HL-60/S4 treated with phorbol 12-myristate 13-acetate at 8.2 ng/mL for 4 days and 3 days (cell line): ENCODE data around the gene PCP2.
"Not testable (repeated sequence)": the region's sequence is repeated elsewhere in the genome, so short reads cannot be mapped to it uniquely, and the experiment has no call there.

Experiments used
- in situ Hi-C: fragments of 300-500 bp; cut with MboI; formaldehyde crosslinking; loops from 2 replicates; pipeline ENCODE4 v1.15.0; 2022; ENCODE audit warnings: low sequenced_read_pairs

The PCP2 gene

DNA sequence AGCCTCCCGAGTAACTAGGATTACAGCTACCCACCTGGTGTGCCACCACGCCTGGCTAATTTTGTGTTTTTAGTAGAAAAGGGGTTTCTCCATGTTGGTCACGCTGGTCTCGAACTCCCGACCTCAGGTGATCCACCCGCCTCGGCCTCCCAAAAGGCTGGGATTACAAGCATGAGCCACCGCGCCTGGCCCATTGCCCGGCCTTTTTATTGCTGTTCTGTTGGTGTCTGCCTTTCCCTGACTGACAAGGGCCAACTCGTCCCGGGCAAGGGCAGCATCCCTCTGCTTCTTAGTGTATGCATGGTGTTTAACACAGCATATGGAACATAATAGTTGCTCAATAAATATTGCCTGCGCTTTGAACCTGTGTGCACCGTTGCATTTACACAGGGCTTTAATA is 29.1 kb upstream of the PCP2 start:
- in situ Hi-C loops: no loop called here

DNA sequence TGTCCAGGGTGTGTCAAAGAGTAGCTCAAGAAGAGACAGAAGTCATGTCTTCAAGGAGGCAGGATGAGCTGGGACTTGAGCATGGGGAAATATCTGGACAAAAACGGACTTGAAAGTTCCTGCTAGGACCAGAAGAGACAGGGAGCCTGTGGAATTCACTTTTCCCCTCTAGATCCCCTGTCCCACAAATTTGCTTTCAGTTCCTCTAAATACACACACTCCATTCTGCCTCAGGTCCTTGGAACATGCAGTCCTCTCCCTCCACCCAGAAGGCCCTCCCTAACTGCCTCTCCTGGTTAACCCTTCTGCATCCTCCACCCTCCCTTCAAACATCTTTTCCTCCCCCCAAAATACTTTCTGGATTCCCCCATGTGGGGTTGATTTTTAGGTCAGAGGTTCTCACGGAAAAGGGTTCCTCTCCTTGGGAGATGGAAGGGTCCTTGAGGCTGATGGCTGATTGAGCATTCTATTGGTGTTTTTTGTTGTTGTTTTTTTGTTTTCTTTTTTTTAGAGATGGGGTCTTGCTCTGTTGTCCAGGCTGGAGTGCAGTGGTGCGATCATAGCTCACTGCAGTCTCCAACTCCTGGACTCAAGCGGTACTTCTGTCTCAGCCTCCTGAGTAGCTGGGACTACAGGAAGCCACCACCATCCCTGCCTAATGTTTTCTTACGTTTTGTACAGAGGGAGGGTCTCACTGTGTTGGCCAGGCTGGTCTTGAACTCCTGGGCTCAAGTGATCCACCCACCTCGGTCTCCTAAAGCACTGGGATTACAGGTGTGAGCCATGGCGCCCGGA is 28.4 kb upstream of the PCP2 start:
- in situ Hi-C loops: no loop called here

DNA sequence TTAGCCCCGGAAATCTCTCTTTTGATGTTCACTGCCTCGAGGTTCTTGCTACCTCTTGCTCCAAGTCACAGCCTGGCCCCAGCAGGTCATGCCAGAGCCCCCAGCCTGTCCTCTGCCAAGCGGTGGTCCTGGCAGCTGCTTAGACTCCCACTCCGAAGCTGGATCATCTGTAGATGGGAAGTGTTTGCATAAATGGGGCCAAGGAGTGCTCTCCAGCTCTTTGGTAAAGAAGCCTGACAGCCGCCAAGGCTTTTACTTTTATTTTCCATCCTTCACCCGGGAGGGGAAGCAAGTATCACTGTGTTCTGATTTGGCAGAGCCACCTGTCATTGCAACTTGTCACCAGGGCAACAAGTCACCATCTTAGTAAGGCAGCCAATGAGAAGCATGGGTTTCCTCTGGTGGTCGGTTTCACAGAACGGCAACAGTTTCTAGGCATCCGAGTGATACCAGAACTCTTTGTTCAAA is 24.7 kb upstream of the PCP2 start:
- in situ Hi-C loops: no loop called here

DNA sequence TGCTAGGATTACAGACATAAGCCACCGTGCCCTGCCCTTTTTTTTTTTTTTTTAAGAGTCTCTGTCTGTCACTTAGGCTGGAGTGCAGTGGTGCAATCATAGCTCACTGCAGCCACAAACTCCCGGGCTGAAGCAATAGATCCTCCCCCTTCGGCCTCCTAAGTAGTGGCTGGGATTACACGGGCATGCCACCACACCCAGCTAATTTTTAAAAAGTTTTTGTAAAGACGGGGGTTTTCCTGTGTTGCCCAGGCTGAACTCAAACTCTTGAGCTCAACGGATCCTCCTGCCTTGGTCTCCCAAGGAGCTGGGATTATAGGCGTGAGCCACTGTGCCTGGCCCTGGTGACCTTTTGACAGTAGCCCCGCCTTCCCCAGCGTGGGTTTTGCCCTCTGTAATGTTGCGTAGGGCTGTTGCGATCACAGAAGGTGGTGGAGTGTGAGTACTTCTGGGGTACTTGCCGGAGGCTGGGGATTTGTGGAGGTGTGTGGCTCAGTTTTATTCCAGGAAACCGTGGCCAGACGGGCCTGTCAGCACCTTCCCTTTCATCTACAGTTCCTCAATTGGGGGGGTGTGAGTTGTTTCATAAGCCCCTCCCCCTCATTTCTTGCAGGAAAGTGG is 23.7 kb upstream of the PCP2 start:
- in situ Hi-C loops: no loop called here

DNA sequence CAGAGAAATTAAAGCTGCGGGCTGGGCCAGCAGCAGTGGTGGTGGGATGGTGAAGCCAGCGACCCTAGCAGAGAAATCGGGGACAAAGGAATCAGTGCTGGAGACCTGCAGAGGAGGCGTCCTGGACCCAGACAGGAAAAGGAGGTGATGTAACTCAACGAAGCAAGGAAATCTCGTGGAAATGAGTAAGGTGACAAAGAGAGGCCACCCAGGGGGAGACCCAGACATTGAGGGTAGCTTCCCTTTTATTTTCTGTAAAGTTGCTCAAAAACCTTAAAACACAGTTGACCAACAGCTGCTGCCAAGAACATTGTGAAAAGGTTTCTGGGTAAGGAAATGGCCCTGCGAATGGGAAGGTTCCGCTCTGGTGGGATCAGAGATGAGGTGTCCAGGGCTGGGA is 22.1 kb upstream of the PCP2 start:
- in situ Hi-C loops: no loop called here

DNA sequence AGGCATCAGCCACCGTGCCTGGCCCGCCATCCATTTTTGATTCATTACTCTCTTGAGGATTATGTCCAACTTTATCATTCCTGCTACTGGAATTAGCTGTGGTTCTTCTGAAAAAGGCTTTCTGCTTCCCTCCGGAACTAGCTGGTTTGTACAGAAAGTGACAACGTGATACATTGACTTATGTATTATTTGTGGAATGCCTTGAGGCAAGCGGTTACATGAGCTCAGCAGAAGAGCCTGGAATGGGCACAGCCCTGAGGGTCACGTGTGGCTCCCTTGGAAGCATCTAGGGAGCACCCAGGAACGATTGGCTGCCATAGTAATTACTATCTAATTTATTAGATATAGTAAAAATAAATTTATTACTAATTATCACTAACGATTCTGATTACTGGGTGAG is 20.9 kb upstream of the PCP2 start:
- in situ Hi-C loops: no loop called here

DNA sequence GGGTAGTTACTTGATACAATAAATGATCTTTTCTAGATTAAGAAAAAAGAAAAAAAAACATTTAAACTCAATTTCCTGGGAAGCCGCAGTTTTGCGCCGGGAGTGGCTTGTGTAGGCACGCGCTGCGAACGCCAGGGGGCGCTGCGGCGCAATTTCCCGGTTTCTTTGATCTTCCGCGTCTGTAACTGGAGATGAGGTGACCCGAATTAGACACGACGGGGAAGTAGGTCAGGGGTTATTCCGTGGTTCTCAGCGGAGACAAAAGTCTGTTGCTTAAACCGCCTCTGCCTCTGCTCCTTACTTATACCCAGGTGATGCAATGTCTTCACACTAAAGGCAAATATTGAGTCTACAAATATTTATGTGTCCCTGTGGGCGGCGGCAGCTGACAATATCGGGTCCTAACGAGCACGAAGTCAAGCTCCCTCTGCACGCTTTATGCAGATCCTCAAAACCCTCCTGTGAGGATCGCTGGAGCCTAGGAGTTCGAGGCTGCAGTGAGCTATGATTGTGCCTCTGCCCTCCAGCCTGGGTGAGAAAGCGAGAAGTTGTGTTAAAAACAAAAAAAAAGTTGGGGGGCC is 18.6 kb upstream of the PCP2 start:
- in situ Hi-C loops: no loop called here

DNA sequence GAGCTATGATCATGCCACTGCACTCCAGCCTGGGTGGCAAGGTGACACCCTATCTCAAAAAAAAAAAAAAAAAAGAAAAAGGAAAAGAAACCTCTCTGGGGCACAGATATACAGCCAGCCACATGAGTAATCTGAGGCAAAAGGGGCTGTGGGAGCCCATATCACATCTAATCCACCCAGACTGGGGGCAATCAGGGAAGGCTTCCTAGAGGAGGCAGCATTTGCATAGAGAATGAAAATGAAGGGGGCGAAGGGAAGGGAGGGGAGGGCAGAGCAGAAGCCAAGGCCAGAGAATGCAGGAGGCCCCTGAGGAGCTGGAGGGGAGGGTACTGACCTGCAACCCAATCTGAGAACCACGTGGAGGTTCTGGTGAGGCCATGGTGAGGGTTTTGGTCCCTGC is 16.6 kb upstream of the PCP2 start:
- in situ Hi-C loops: no loop called here

DNA sequence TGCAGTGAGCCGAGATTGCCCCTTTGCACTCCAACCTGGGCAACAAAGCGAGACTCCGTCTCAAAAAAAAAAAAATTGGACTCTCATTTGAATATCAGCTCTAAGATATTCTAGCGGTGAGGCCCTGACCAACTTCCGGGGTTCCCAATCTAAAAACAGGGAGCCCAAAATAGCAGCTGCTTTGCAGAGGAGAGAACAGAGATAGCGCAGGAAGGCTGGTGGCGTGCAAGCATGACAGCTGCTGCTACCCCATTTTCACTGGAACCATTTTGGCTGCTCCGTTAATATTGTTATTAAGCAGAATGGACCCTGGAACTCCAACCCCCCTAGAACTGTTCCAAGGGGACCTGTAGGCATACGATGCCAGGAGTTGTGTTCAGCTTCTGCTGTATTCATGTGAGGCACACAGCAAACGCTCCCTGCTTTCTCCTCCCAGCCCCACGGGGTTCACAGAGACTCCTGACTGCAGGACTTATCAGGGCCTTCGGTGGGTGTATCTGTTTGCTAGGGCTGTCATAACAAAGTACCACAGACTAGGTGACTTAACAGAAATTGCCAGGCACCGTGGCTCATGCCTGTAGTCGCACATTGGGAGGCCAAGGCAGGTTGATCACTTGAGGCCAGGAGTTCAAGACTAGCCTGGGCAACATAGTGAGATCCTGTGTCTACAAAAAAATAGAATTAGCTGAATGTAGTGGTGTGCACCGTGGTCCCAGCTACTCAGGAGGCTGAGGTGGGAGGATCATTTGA is 14.9 kb upstream of the PCP2 start:
- in situ Hi-C loops: no loop called here

DNA sequence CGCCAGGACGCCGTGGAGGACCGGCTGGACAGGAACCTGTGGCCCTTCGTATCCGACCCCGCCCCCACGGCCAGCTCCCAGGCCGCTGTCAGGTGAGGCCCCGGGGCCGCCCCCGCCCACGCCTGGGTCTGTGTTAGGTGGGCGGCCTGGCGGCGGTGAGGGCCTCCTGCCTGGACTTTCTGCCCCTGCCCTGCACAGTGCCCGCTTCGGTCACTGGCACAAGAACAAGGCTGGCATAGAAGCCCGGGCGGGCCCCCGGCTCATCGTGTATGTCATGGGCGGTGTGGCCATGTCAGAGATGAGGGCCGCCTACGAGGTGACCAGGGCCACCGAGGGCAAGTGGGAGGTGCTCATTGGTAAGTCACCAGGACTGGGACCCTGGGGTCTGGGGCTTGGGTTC is 13.6 kb upstream of the PCP2 start:
- in situ Hi-C loops: no loop called here

DNA sequence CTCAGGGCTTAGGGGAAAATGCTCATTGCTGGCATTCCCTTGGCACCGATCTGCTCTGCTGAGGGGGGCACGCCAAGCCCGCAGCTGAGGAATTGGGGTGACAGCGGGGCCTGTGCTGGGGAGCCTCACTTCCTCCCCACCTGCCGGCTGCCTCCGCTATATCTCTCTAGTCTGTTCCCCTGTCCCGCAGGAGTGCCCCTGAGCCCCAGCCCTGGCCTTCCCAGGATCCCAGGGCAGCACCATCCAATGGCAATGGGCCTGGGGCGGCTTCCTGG is 12.8 kb upstream of the PCP2 start:
- in situ Hi-C loops: no loop called here

DNA sequence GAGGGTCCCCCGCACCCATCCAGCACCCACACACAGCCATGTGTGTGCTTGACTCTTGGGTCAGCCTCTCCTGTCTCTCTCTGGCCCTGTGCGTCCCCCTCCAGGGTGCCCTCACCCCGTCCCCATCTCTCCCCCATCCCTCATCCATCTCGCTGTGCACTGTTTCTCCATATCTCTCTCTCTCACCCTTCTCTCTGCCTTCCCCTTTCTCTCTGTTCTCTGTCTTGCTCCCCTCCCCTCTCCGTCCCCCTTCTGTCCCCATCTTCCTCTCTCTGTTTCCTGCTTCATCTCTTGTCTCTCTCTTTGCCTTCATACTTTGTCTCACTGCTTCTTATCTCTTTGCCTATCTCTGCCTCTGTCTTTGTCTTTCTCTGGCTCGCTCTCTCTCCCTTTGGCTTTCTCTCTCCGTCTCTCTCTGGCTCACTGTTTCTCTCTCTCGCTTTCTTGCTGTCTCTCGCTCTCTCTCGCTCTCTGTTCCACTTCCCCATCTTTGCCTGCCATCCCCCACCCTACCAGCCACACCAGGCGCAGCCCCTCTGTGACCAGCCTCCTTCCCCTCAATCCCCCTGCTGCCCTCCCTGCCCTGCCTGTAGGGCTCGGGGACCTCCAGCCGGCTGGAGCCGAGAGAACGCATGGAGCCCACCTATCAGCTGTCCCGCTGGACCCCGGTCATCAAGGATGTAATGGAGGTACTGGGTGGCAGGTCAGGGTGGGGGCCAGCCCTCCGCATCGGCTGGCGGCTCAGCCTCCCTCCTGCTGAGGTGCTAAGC is 12.3 kb upstream of the PCP2 start:
- in situ Hi-C loops: no loop called here

DNA sequence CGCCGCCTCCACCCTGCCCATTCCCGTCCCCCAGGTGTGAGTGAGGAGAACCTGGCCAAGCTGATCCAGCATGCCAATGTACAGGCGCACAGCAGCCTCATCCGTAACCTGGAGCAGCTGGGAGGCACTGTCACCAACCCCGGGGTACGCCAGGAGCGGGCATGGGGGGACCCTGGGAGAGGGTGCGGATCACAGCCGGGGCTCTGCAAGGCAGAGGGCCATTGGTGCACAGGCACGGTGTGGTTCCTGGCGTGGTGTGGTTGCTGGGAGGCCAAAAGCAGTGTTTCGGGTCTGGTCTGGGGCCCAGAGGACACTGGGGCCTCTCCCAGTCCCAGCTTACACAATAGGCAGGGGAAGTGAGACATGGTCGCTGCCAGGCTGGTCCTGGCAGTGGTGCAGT is 11.6 kb upstream of the PCP2 start:
- in situ Hi-C loops: no loop called here

DNA sequence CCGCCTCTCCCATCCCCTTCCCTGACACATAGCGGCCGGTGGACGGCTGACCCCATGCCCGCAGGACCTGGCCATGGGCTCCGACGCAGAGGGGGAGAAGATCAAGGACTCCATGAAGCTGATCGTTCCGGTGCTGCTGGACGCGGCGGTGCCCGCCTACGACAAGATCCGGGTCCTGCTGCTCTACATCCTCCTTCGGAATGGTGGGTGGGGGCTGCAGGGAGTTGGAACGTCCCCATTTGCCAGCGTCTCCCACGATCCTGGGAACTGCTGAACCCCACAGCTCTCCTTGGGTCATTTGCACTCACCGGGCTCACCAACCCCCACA is 11.0 kb upstream of the PCP2 start:
- in situ Hi-C loops: no loop called here

DNA sequence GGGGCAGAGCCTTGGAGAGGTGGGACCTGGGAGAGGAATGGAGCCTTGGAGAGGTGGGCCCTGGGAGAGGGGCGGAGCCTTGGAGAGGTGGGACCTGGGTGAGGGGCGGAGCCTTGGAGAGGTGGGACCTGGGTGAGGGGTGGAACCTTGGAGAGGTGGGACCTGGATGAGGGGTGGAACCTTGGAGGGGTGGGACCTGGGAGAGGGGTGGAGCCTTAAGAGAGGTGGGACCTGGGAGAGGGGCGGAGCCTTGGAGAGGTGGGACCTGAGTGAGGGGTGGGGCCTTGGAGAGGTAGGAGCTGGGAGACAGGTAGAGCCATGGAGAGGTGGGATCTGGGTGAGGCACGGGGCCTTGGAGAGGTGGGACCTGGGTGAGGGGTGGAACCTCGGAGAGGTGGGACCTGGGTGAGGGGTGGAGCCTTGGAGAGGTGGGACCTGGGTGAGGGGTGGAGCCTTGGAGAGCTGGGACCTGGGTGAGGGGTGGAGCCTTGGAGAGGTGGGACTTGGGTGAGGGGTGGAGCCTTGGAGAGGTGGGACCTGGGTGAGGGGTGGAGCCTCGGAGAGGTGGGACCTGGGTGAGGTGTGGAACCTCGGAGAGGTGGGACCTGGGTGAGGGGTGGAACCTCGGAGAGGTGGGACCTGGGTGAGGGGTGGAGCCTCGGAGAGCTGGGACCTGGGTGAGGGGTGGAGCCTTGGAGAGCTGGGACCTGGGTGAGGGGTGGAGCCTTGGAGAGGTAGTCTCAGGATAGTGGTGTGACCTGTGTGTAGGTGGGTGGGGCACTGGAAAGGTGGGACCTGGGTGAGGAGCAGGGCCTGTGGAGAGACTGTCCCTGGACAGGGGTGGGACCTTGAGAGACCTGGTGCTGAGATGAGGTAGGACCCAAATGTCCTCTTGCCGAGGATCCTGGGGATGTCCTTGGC is 10.4 kb upstream of the PCP2 start:
- in situ Hi-C loops: not testable (repeated sequence)

DNA sequence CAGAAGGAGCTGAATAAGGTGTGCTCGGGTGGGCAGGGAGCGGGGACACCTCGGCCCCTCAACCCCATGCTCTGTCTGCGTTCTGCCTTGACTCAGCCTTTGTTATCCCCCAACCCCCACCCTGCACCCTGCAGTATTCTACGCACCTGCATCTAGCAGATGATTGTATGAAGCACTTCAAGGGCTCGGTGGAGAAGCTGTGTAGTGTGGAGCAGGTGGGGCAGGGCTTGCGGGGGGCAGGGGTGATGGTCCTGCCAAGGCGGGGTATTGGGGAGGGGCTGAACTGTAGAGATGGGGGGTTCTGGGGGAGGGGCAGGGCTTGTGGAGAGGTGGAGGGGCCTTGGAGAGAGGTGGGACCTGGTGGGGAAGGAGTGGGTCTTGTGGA is 9.5 kb upstream of the PCP2 start:
- in situ Hi-C loops: no loop called here

DNA sequence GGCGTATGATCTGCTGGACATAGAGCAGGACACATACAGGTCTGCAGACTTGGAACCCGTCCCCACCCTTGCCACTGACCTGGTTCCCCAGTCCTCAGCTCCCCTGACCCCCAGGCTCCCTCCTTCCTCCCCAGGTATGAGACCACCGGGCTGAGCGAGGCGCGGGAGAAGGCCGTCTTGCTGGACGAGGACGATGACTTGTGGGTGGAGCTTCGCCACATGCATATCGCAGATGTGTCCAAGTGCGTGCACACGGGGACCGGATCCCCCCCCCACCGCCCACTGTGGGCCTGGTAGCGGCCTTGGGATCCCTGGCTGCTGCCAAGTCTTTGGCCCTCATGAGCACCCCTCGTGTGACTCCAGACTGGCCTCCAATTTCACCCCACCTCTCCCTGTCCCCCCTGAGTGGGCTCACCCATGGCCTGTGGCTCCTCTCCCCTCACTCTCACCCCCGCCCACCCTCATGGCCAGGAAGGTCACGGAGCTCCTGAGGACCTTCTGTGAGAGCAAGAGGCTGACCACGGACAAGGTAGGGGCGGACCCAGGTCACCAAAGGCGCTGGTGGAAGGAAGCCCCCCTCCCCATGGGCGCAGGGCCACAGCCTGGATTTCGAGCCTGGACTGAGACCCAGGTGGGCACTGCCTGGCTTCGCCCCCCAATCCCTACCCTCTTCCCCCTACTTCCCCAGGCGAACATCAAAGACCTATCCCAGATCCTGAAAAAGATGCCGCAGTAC is 8.9 kb upstream of the PCP2 start:
- in situ Hi-C loops: no loop called here

DNA sequence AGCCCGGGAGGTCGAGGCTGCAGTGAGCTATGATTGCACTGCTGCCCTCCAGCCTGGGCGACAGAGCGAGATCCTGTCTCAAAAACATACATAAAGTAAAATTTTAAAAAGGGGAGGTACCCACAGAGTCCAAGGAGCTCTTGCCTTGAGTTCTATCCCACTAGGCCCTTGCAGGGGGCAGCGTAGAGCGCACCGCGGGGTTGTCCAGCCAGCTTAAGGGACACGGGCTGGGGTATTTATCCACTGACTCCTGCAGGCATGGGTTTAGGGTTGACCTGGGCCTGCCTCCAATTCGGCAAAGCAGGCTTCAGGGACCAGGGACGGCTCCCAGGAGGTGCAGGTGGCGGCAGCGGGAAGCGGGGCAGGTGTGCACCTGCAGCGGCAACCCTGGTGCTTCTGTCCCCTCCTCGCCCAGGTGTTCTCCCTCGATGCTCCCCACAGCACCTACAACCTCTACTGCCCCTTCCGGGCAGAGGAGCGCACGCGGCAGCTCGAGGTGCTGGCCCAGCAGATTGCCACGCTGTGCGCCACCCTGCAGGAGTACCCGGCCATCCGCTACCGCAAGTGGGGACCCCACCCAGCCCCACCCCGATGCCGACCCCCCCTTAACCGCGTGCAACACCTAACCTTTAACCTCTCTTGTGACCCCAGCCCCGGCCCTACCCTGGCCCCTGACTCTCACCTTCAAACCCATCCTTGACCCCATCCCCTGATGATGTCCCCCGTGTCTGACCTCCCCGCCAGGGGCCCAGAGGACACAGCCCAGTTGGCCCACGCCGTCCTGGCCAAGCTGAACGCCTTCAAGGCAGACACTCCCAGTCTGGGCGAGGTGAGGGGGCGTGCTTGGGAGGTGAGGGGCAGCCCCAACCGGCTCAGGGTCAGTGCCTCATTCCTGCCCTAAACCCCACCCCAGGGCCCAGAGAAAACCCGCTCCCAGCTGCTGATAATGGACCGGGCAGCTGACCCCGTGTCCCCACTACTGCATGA is 8.1 kb upstream of the PCP2 start:
- in situ Hi-C loops: no loop called here
